Smooth muscle cell (in vitro differentiated cells): Measurements from ENCODE around the gene TMTC3. TPM values are rescaled to one million over a fixed set of nuclear protein-coding genes. Genes with fewer than 3 reads are reported as not detected.
A peak's percentile ranks its signal among the peaks of the same experiment; 100 is the strongest.

ENCODE experiments used
- DNase-seq: peaks from one replicate; lab custom pipeline; 2025; ENCODE audit not compliant: unreplicated experiment; lab: John Stamatoyannopoulos, UW
- H2AFZ ChIP-seq: fragments of 200-600 bp; sonication (generic); 2 replicates; pipeline ENCODE4 v1.6.0; 2016; ENCODE audit warnings: antibody characterized with exemption, low read depth, mild to moderate bottlenecking
- H3F3A ChIP-seq: fragments of 200-600 bp; sonication (generic); 2 replicates; pipeline ENCODE4 v1.6.0; 2017; ENCODE audit warnings: antibody characterized with exemption, low read depth
- H3K27ac ChIP-seq: fragments of 200-600 bp; sonication (generic); 2 replicates; pipeline ENCODE4 v1.5.1; 2016; ENCODE audit warnings: low read depth, mild to moderate bottlenecking
- H3K27me3 ChIP-seq: fragments of 200-600 bp; sonication (generic); 2 replicates; pipeline ENCODE4 v1.6.1; 2016; ENCODE audit warnings: low read depth, mild to moderate bottlenecking
- H3K36me3 ChIP-seq: fragments of 200-600 bp; sonication (generic); 2 replicates; pipeline ENCODE4 v1.5.1; 2016; ENCODE audit warnings: low read depth
- H3K4me1 ChIP-seq: fragments of 200-600 bp; sonication (generic); 2 replicates; pipeline ENCODE4 v1.5.1; 2016; ENCODE audit warnings: low read depth
- H3K4me2 ChIP-seq: fragments of 200-600 bp; sonication (generic); 2 replicates; pipeline ENCODE4 v1.6.0; 2016; ENCODE audit warnings: mild to moderate bottlenecking
- H3K4me3 ChIP-seq: fragments of 200-600 bp; sonication (generic); 2 replicates; pipeline ENCODE4 v1.5.1; 2016; ENCODE audit warnings: mild to moderate bottlenecking
- H3K79me2 ChIP-seq: fragments of 200-600 bp; sonication (generic); 2 replicates; pipeline ENCODE4 v1.6.0; 2016; ENCODE audit warnings: low read depth, mild to moderate bottlenecking
- H3K9ac ChIP-seq: fragments of 200-600 bp; sonication (generic); 2 replicates; pipeline ENCODE4 v1.6.0; 2016; ENCODE audit warnings: low read depth
- H3K9me3 ChIP-seq: fragments of 200-600 bp; sonication (generic); replicated peaks from 2 replicates; pipeline ENCODE4 v1.5.1; 2016; ENCODE audit warnings: low read depth
- H4K20me1 ChIP-seq: fragments of 200-600 bp; sonication (generic); 2 replicates; pipeline ENCODE4 v1.6.0; 2016; ENCODE audit warnings: low read depth
- CTCF ChIP-seq: fragments of 200-600 bp; sonication (generic); IDR thresholded peaks from 2 replicates; pipeline ENCODE4 v1.5.1; 2017; ENCODE audit warnings: borderline replicate concordance, mild to moderate bottlenecking, antibody characterized with exemption; ENCODE audit not compliant: insufficient read depth, poor library complexity, severe bottlenecking
- WGBS: methylation state at CpG from one replicate; pipeline ENCODE4 v1.1.7; 2016; ENCODE audit warnings: low lambda C conversion rate; 5-methylcytosine and 5-hydroxymethylcytosine counted together
- polyA plus RNA-seq: library from polyadenylated mRNA; unstranded; fragments of >200 nt; fragmentation: Nextera tagmentation; extraction: Ambion mirVana; gene quantifications from 2 replicates; pipeline ENCODE4 v1.2.1, GENCODE V29; 2016
- total RNA-seq: library from RNA; depleted of rRNA; stranded (reverse); fragments of >200 nt; gene quantifications from 2 replicates; pipeline ENCODE4 v1.2.3, GENCODE V29; 2014

The TMTC3 gene
- total and polyA plus RNA-seq, 2 experiments from 2014 or later: 8.7 to 49.3 TPM

GRCh38 chr12:88108021-88108420 lies 34.1 kb upstream of the TMTC3 start:
- Histone ChIP-seq H3K9me3 (no peaks in the 10 kb centered on the region), H3K4me3 (no peak overlapping the region), H3K4me1 (no peaks in the 10 kb centered on the region), H3K27ac (no peak overlapping the region), H3K4me2 (no peak overlapping the region), H4K20me1 (no peaks in the 10 kb centered on the region), H3K79me2 (no peaks in the 10 kb centered on the region), H2AFZ (no peak overlapping the region), H3K36me3 (peaks cover 8% of the 10 kb centered on the region), H3F3A (no peaks in the 10 kb centered on the region), H3K9ac (no peak overlapping the region), H3K27me3 (no peaks in the 10 kb centered on the region)
- 96% methylated on average over 2 of the region's 2 CpGs for WGBS
- no peak for TF ChIP-seq CTCF
- DNase-seq: no peak

DNA sequence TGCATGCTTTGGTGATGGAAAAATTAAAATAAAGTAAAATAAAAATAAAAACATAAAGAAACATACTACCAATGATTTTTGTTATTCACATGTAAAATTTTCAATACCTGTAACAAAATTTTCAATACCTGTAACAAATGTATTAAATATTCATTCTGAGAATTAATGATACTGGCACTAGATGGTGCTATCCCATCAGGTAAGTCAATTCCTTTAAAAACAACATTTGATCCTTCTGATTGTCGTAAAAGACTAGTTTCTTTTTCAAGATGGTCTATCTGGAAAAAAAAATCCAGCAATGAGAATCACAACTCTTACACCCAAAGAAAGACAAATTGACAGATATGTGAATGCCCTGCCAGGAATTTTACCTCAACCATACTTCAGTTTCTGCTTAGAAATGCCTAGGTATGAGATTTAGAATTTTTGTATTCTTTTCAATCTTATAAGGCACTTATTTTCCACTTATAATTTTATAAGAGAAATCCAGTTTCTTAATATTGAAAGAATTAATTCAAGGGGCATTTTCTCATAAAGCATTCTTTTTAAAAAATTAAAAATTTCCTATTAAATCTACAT lies 30.9 kb upstream of the TMTC3 start:
- H3K9ac ChIP-seq: no peak overlapping the region
- TF ChIP-seq CTCF: peak; percentile 43
- no peak for DNase-seq
- no peaks in the 10 kb centered on the region for H3K79me2 ChIP-seq
- H3K9me3 ChIP-seq: no peaks in the 10 kb centered on the region
- no peak overlapping the region for H3K27ac ChIP-seq
- no peak overlapping the region for H3K4me2 ChIP-seq
- H3K27me3 ChIP-seq: no peaks in the 10 kb centered on the region
- peaks cover 8% of the 10 kb centered on the region for H3K36me3 ChIP-seq
- no peaks in the 10 kb centered on the region for H4K20me1 ChIP-seq
- H2AFZ ChIP-seq: no peak overlapping the region
- H3K4me1 ChIP-seq: no peaks in the 10 kb centered on the region
- 90% methylated on average over 1 of the region's 1 CpG for WGBS
- H3F3A ChIP-seq: no peaks in the 10 kb centered on the region
- H3K4me3 ChIP-seq: no peak overlapping the region

DNA sequence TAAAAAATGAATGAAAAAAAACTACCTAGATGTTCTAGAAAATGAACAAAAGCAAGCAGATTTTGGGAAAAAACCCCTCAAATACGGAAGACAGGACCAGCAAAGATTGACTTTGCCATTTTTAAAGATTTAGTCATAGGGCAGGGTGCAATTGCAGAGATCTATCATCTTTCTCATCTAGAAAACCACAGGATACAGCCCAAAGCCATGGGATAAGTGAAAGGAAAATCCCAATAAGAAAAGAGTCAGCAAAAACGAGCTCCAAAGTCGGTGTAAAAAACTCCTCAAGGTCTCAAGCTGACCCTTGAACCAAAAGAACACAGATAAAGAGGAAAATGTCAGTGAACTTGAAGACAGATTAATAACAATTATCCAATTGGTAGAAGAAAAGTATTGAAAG lies 28.2 kb upstream of the TMTC3 start:
- Histone ChIP-seq H2AFZ (peak overlapping the region; percentile 3), H4K20me1 (no peaks in the 10 kb centered on the region), H3F3A (no peaks in the 10 kb centered on the region), H3K4me1 (no peaks in the 10 kb centered on the region), H3K79me2 (no peaks in the 10 kb centered on the region), H3K36me3 (peaks cover 6% of the 10 kb centered on the region), H3K27ac (peak overlapping the region; percentile 34), H3K4me3 (no peak overlapping the region), H3K9me3 (no peaks in the 10 kb centered on the region), H3K9ac (no peak overlapping the region), H3K4me2 (peak overlapping the region; percentile 62), H3K27me3 (no peaks in the 10 kb centered on the region)
- WGBS: 21% methylated on average over 3 of the region's 3 CpGs
- DNase-seq: no peak
- TF ChIP-seq CTCF: no peak

- no peak for DNase-seq
- Histone ChIP-seq H3K27me3 (no peaks in the 10 kb centered on the region), H3K79me2 (no peaks in the 10 kb centered on the region), H3K4me1 (no peaks in the 10 kb centered on the region), H3K36me3 (peaks cover 14% of the 10 kb centered on the region), H3K4me2 (no peak overlapping the region), H3K9me3 (no peaks in the 10 kb centered on the region), H4K20me1 (no peaks in the 10 kb centered on the region), H3K4me3 (no peak overlapping the region), H3K9ac (no peak overlapping the region), H2AFZ (no peak overlapping the region), H3F3A (no peaks in the 10 kb centered on the region), H3K27ac (no peak overlapping the region)
- TF ChIP-seq CTCF: no peak
- 72% methylated on average over 4 of the region's 4 CpGs for WGBS
These were observed 19.4 kb upstream of the TMTC3 start for GRCh38 chr12:88122666-88123065.
